NCI-H748 (cell line): Measurements from ENCODE around the gene FOXE3.
"Not testable (repeated sequence)": the region's sequence is repeated elsewhere in the genome, so short reads cannot be mapped to it uniquely, and the experiment has no call there.

Source experiments
- DNase-seq: peaks from one replicate; lab custom pipeline; 2025; ENCODE audit not compliant: unreplicated experiment; lab: John Stamatoyannopoulos, UW

Gene FOXE3

GRCh38 chr1:47445823-47446550, 29.9 kb downstream of the FOXE3 start:
- no peak for DNase-seq

DNA sequence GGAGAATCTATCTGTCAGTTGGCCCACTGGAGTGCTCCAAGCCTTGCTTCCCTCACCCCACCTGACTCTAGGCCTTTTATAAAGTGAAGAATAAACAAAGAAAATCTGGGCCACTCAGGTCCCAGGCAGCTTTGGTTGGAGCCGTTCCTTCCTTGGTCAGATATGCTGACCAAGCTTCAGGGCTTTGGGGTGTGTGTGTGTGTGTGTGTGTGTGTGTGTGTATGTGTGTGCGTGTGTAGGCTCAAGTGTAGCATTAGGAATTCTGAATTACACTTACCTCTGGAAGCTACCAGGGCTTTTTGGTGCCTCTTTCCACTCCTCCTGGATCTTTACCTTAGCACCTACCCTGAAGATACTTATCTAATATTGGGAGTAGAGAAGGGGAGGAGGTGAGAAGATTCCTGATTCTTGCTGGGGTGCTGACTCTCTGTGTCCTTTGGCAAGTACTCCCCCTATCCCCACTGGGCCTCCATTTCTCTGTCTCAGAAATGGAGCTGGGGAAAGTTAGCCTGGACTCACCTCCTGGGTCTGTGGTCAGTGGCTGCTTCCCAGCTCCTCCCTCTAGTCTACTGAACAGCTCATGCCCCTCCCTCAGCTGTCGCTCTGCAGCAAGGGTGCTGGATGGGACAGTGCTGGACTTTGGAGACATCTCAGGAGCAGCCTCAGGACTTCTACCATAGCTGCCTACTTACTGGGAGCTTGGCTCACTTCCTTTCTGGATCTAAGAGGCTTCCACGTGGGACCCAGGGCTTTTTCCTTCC, 32.6 kb downstream of the FOXE3 start:
- no peak for DNase-seq

DNA sequence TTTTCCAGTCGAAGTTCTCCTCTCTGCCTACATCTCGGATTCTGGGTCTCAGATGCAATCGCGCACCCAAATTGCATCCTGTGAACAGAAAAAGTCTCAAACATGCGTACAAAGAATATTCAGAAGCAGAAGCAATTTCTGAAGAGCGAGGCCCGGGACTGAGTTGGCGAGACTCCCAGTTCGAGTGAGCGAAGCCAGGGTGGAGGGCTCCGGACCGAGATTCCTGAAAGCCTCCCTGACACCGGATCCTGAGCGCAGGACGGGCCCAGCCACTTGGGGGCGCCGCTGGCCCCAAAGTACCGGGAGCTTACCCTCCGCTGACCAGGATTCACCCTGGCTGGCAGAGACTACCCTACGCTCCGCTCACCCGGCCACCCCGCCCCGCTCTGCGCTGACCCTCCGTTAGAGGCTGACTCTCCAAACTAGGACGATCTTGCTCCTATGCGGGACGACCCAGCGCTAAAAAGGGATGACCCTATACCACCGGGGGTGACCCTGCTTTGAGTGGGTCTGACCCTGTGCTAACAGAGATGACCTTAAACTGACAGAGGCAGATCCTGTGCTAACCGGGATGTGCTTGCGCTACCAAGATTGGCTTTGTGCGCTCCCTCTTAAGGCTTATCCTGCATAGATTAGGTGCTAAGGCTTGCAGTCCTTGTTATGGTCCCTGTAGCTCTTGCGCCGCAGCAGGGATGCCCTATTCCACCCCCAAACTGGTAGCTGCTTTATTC, 33.9 kb downstream of the FOXE3 start:
- peak; percentile 45 for DNase-seq

DNA sequence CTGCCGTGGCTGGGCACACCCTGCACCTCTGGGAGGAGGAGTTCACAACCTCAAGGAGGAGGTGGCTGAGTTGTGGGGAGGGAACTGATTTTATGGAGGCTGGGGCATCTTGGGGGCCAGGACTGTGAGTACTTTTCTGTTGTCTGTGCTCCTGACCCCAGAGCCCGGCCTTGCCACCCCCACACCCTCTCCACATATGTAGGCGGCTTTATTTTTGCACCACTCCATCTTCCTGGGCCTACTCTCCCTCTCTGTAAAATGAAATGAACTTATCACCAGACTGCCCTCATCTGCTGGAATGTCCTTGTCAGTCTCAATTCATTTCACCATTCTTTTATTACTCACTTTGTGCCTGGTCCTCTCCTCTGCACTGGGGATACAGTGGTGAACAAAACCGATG, 34.5 kb downstream of the FOXE3 start:
- DNase-seq, result no peak

GRCh38 chr1:47452426-47452825, 36.3 kb downstream of the FOXE3 start:
- no peak for DNase-seq

GRCh38 chr1:47453910-47454309, 37.8 kb downstream of the FOXE3 start:
- DNase-seq, result not testable (repeated sequence)

DNA sequence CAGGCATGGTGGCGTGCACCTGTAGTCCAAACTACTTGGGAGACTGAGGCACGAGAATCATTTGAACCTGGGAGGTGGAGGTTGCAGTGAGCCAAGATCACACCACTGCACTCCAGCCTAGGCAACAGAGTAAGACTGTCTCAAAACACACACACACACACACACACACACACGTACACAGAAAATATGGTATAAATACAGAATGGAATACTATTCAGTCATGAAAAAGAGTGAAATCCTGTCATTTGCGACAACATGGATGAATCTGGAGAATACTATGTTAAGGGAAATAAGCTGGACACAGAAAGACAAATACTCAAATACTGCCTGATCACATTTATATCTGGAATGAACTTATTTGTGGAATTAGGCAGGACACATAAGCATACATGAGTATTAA, 40.2 kb downstream of the FOXE3 start:
- DNase-seq, result no peak

- not testable (repeated sequence) for DNase-seq
Measured at GRCh38 chr1:47457547-47457946, 41.5 kb downstream of the FOXE3 start.

DNA sequence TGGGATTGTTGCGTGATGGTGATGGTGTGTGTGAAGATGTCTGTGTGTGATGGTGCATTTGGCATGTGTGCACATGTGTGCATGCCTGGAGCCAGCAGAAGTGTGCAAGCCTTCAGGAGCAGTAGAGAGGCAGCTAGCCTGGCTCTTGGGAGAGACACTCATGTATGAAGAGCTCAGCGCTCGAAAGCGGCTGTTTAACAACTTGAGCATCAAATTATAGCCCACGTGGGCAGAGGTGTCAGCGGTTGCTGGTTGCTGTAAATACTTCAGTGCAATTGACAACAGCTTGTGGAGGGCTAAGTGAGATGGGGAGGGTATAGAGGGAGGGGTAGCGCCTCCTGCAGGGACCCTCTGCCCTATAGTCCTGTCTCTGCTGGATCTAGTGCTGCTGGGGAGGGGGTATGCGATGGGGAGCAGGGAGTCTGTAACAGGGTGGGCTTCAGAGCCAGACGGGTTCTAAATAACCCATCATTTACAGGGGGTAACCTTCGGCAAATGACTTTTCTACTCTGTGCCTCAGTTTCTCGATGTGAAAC, 43.2 kb downstream of the FOXE3 start:
- DNase-seq, result peak; percentile 70

GRCh38 chr1:47460040-47460439, 44.0 kb downstream of the FOXE3 start:
- no peak for DNase-seq

DNA sequence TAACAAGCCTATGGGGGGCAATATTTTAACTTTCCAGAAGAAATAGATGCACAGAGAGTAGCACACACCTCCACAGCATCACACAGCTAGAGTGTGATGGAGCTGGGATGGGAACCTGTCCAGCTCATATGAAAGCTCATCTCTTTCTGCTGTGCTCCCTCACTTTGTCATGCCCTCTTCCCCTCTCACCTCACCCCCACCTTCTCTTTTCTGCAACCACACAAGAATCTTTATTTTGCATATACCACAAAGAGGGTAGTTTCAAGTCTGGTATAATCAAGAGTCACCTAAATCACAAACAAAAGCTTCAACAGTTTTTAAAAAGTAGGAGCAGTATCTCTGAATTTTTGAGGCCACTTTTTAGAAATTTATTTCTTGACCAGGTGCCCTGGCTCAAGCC, 44.4 kb downstream of the FOXE3 start:
- no peak for DNase-seq

DNA sequence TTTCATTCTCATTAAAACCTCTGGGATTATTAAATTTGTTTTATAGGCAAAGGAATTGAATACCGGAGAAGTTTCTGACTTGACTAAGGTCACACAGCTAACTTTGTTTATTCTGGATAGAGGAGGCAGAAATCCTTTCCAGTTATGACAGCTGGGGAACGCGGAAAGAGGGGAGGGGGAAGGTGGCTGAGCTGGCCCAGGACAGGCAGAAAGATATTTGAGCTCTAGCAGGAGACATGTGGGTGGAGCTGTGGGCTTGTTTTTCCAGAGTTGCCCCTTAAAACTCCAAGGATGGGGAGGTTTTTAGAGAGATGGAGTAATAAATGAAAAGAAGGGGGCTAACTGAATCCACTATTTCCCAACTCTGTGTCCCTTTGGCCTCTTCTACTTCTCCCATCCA, 49.5 kb downstream of the FOXE3 start:
- no peak for DNase-seq
